HG03139 (cell line): Measurements from ENCODE around the gene FBN3.

ENCODE experiments used
- ATAC-seq: cut with Tn5 transposase; IDR thresholded peaks from one replicate; pipeline ENCODE4 v1.9.1; 2021; ENCODE audit not compliant: unreplicated experiment

FBN3 gene

GRCh38 chr19:8148410-8149260 lies 757 bp downstream of the FBN3 start:
- ATAC-seq, result no peak

- ATAC-seq, result no peak
Observed at GRCh38 chr19:8148088-8148409, 1.3 kb downstream of the FBN3 start.

GRCh38 chr19:8147582-8147978 lies 1.8 kb downstream of the FBN3 start:
- no peak for ATAC-seq

GRCh38 chr19:8146877-8147581 lies 2.4 kb downstream of the FBN3 start:
- no peak for ATAC-seq

- no peak for ATAC-seq
Observed at GRCh38 chr19:8144273-8144995, 5.0 kb downstream of the FBN3 start.

- no peak for ATAC-seq
Observed at GRCh38 chr19:8143041-8143440, 6.4 kb downstream of the FBN3 start.

GRCh38 chr19:8142513-8142900 lies 6.9 kb downstream of the FBN3 start:
- ATAC-seq, result no peak

- no peak for ATAC-seq
Observed at GRCh38 chr19:8141726-8142512, 7.5 kb downstream of the FBN3 start.

- ATAC-seq, result no peak
Observed at GRCh38 chr19:8138201-8138600, 11.2 kb downstream of the FBN3 start.

GRCh38 chr19:8137425-8137824 lies 12.0 kb downstream of the FBN3 start:
- ATAC-seq, result no peak

GRCh38 chr19:8135946-8136618 lies 13.3 kb downstream of the FBN3 start:
- ATAC-seq, result no peak

GRCh38 chr19:8132858-8133458 lies 16.4 kb downstream of the FBN3 start:
- ATAC-seq, result no peak

GRCh38 chr19:8131517-8131916 lies 17.9 kb downstream of the FBN3 start:
- ATAC-seq, result no peak

- no peak for ATAC-seq
Observed at GRCh38 chr19:8129061-8129618, 20.3 kb downstream of the FBN3 start.

- ATAC-seq, result no peak
Observed at GRCh38 chr19:8128551-8128950, 20.8 kb downstream of the FBN3 start.

GRCh38 chr19:8127311-8127710 lies 22.1 kb downstream of the FBN3 start:
- no peak for ATAC-seq

GRCh38 chr19:8126511-8126910 lies 22.9 kb downstream of the FBN3 start:
- no peak for ATAC-seq

- no peak for ATAC-seq
Observed at GRCh38 chr19:8126008-8126407, 23.4 kb downstream of the FBN3 start.

- no peak for ATAC-seq
Observed at GRCh38 chr19:8123683-8124082, 25.7 kb downstream of the FBN3 start.
